Stimulated activated CD4-positive, alpha-beta T cell treated with anti-CD3 and anti-CD28 coated beads, Interleukin-4, amount 100 ng/mL, for 48 hours (primary cell): Measurements from ENCODE around the gene MRPL37.
"Not testable (repeated sequence)": the region's sequence is repeated elsewhere in the genome, so short reads cannot be mapped to it uniquely, and the experiment has no call there.

ENCODE experiments used
- DNase-seq, 2 donors: peaks; one replicate each; pipeline ENCODE4 v3.0.0-alpha.2; 2020; ENCODE audit warnings: low read depth in 2 of 2

Gene MRPL37

GRCh38 chr1:54199765-54200518 is at the start of gene MRPL37, which contains the start of gene CYB5RL:
Gene MRPL37, plus strand, starts transcription at chr1:54200167. Its CDS starts 77 bp downstream, at chr1:54200244.
Gene CYB5RL, minus strand, starts transcription at chr1:54200030. Its CDS starts 4,414 bp downstream, at chr1:54195616.
- peak; percentile 80 to 89 for DNase-seq

GRCh38 chr1:54151013-54151412 is 49.0 kb upstream of the MRPL37 start:
- DNase-seq = no peak

DNA sequence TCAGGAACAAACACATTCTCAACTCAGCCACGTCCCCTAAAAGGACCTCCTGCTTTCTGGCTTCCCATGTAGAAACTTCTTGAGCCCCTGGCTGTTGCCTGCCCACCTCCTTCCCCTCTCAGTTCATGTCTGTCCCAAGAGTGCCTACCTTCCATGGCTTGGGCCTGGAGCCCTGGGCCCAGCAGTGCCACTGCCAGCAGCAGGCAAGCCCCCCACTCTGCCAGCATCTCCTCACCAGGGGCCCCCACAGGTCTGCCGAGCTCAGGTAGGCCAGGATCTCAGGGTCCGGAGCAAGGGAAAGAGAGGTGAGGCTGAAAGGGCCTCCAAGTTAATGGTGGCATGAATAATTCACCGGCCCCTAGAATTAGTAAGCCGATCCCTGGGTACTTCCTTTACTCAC is 47.3 kb upstream of the MRPL37 start, which contains the start of gene CDCP2:
TSS of gene CDCP2 (minus strand) at position 305 of the 400 bp plus-strand sequence. CDS start at position 227, 78 bp downstream.
- DNase-seq = no peak

DNA sequence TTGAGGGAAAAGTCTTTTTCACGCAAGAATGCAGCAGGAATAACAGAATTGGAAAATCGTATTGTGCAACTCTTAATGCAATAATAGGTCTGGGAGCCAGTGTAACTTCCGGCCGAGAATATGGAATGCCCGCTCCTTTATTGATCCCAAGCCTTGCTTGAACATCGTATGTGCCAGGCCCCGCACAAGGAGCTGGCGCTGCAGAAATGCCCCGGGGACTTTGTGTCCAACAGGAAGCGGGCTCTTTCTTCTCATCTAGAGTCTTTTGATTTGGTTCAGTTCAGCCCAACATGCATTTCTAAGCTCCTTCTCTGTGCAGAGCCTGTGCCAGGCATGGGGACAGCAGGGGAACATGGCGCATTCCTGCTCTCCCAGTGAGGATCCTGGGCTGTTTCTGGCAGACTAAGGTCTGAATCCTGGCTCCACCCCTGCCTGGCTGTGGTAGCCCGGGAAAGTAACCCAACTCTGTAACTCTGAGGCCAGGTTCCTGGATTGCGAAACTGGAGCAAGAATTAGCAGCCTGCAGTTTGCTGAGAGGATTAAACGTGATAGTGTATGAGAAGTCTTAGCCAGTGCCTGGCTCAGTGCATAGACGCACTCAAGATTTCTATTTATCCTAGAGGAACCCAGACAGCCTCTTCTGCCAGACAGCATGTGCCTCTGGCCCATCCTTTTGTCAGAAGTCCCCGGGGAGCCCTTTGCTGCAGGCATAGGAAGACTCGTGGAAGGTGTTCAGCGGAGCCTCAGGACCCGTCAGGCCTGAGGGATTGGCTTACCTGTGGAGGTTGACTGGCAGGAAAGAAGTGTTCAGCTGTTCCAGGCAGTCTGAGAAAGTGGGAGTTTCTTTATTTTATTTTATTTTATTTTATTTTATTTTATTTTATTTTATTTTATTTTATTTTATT is 46.2 kb upstream of the MRPL37 start:
- no peak for DNase-seq

DNA sequence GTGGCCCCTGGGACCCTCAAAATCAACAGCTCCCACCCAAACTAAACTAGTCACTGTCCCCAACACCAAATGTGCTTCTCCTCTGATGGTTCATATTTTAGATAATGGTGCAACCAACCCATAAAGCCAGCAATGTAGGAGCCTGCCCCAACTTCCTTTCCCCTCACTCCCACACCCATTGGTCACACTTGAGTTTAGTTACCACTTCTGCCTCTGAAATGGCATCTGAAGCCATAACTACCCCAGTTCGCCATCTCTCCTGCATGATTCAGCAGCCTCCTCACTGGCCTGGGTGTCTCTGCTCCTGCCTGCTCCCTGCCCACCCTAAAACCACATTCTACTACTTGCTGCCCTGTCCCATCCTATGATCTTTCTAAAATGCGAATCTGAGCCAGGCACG is 43.8 kb upstream of the MRPL37 start:
- DNase-seq = no peak

DNA sequence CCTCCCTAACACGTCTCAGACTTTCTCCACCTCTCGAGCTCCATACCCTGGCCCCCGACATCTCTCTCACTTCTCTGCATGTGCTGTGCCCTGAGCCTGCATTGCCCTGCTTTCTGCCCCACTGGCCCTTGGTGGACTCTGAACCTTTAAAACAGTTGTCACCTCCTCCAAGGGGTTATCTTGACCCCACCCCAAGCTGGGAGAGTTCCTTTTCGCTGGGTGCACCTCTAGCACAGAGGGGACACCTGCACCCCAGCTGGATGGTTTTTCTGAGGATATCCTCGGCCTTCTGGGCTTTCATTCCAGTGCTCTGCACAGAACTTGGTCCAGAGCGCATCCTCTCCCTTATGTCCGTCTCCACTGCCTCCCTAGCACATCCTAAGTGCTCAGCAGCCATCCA is 43.0 kb upstream of the MRPL37 start:
- DNase-seq = no peak

DNA sequence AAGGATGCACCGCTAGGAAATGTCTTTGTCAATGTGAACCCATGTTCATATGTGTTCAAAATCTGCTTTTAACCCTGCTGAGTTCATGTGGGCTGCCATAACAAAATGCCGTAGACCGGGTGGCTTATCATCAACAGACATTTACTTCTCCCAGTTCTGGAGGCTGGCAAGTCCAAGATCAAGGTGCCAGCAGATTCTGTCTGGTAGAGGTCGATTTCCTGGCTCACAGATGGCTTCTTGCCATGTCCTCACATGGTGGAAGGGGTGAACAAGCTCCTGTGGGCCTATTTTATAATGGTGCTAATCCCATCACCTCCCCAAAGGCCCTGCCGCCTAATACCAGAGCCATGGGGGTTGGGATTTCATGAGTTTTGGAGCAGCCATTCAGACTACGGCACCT is 42.6 kb upstream of the MRPL37 start:
- no peak for DNase-seq

DNA sequence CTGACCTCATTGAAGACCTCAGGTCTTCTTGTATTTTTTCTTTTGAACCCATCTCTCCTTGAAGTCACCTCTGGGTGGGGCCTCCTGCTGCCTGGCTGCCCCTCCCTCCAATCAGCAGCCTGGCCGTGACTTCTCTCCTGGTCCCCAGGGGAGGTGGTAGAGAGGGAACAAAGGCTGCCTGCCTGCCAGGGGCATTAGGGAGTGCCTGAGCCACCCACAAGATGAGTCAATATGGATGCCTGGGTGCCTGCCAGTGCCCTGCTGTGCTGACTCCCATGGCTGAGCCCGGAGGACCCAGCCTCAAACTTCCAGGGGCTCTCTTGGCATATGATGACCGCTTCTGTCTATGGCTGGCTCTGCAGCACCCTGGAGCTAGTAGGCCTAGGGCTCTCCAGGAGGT is 41.9 kb upstream of the MRPL37 start:
- no peak for DNase-seq

GRCh38 chr1:54159733-54160316 is 40.1 kb upstream of the MRPL37 start:
- no peak for DNase-seq

DNA sequence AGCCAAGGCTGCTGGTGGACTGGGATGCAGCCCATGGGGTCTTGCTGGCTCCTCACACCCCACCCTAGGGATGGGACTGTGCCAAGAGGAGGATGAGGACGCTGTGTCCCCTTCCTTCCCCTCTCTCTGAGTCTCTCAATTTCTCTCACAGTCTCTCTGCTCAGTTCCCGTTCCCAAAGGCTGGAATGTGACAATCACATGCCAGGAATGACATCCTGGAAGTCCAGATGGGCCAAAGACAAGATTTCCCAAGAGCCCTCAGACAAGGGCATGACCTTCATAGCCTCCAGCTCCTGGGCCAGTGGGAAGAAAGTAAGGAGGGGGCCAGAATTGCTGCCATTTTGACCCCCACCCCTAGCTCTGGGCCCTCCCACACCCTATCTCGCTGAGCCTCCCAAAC is 39.6 kb upstream of the MRPL37 start:
- no peak for DNase-seq

DNA sequence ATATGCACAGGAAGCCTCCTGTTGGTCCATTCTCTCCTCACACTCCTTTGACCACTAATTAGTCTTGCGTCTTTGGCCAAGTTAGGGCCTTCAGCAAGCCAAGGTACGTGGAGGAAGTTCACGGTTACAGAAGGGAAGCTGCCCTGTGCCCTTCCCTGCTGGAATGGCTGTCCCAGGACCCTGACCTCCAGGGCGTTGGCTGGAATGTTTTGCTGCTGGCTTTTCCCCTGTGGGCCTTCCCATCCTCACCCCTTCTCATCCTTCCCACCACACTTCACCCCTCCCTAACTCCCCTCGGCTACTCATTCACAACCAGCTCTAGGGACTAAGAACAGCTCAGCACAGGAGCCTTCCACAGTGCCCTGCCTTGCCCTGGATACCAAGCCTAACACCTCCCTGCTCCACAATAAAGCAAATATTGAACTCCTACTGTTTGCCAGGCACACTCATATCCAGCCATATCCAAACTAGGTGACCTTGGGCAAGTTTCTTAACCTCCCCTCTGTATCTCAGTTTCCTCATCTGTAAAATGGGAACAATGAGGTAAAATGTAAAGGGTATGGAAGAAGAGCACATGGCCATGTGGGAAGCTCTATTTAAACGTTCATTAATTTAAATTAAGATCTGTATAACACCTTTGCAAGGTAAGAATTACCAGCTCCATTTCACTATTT is 38.3 kb upstream of the MRPL37 start:
- no peak for DNase-seq

DNA sequence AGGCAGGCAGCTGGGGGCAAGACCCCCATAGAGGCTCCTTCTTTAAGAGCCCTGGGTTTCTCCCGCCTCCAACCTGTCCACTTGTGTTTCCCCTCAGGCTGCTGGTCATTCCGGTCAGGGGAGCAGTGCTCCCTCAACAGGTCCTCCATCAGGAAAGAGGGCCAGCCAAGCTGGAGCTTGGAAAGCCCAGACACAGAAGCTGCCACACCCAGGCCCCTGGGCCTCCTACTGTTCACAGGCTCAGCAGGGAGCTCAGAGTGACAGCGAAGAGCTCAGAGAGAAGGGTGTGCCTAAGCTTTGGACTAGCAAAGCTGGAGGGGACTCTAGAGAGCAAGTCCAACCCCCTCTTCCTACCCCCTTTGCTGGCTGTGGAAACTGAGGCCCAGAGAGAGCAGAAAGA is 36.9 kb upstream of the MRPL37 start:
- DNase-seq = no peak

GRCh38 chr1:54163573-54163972 is 36.4 kb upstream of the MRPL37 start:
- no peak for DNase-seq

DNA sequence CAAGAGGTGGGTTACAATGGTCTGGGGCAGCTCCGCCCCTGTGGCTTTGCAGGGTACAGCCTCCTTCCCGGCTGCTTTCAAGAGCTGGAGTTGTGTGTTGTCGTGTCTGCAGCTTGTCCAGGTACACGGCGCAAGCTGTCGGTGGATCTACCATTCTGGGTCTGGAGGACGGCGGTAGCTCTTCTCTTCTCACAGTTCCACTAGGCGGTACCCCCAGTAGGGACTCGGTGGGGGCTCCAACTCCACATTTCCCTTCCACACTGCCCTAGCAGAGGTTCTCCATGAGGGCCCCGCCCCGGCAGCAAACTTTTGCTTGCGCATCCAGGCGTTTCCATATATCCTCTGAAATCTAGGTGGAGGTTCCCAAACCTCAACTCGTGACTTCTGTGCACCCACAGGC is 34.8 kb upstream of the MRPL37 start:
- no peak for DNase-seq

- not testable (repeated sequence) for DNase-seq
Measured at GRCh38 chr1:54166357-54166756, 33.6 kb upstream of the MRPL37 start.

- no peak for DNase-seq
Measured at GRCh38 chr1:54167422-54168139, 32.4 kb upstream of the MRPL37 start.

DNA sequence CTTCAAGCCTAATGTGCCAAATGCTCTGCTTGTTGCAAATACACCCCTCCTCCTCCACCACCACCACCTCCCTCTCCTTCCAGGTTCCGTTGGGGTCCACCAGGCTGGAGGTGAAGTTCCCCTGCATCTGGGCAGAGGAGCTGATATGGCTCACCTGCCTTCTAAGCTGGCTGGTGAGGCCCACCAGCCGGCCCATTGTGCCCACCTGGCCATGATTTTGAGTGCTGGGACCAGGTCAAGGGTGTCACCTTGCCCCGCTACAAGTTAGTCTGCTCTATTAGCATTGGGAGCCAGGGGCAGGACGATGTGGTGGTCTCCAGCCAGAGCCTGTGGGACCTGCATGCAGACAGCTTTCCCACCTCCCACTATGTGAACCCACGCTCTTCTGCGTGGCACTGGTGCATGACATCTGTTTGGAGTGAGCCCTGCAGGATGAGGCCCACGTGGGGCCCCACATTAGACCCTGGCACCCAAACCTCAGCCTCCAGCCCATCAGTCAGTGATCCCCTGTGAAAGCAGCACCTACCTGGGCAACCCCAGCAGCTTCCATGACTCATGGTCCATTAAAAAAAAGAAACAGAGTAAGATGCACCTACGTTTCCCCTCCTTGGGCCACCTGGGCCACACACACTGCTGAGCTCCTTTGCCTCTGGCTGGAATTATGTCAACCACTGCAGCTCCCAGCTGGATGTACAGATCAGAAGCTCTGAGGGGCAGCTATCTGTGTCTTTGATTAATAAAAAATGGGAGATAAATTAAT is 31.6 kb upstream of the MRPL37 start:
- DNase-seq = no peak

DNA sequence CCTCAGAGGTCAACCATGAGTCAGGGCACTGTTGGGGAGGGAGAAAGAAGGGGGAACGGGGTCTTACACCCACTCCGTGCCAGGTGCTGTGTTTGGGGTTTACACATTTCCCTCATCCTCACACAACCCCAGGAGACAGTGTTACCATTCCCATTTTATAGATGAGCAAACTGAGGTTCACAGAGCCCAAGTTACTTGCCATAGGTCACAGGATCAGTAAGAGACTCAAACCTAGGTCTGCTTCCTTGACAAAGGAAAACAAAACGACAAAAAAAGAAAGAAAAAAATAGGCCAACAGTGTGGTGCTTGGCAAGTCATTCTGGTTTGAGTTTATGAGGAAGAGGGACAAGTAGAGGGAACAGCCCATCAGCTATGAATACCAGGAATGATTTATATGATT is 30.9 kb upstream of the MRPL37 start:
- DNase-seq = no peak

- no peak for DNase-seq
Measured at GRCh38 chr1:54171016-54171415, 29.0 kb upstream of the MRPL37 start.

DNA sequence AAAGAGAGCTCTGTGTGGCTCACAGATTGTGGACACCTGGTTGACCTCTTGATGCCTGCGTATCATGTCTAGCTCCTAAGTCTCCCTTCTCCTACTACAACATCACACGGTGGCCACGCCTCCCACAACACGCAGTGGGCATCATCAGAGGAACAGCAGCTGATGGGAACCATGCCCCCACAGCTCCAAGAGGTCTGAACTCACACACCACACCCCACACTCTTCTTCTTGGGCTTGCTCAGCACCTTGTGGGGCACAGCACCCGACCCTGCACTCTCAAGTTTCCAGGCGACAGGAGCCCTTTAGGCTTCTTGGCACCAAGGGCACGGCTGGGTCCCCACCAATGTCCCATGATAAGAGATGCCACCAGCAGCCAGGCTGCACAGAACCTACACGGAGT is 28.4 kb upstream of the MRPL37 start:
- no peak for DNase-seq
